Right renal cortex interstitium (tissue), 3 donors: ENCODE data around the gene PPM1D. TPM values are rescaled to one million over a fixed set of nuclear protein-coding genes. Genes with fewer than 3 reads are reported as not detected.
A peak's percentile ranks its signal among the peaks of the same experiment; 100 is the strongest.
"Not testable (repeated sequence)": the region's sequence is repeated elsewhere in the genome, so short reads cannot be mapped to it uniquely, and the experiment has no call there.

Source experiments
- DNase-seq, 3 donors: peaks; one replicate each; pipeline ENCODE4 v3.0.0-alpha.2; 2013; ENCODE audit warnings: low read depth in 3 of 3, low spot score in 2 of 3
- polyA plus RNA-seq, 3 donors: library from polyadenylated mRNA; unstranded; fragments of 120-200 nt; gene quantifications; one replicate each; pipeline ENCODE4 v1.2.1, GENCODE V29; 2013; ENCODE audit not compliant: insufficient read length in 3 of 3

Gene PPM1D
- polyA plus RNA-seq, 3 donors: 25.2 to 26.0 (median 25.3) TPM

GRCh38 chr17:60593441-60594036 is 6.5 kb upstream of the PPM1D start:
- DNase-seq: not testable (repeated sequence)

GRCh38 chr17:60594170-60594569 is 5.8 kb upstream of the PPM1D start:
- not testable (repeated sequence) for DNase-seq

GRCh38 chr17:60594734-60595133 is 5.3 kb upstream of the PPM1D start:
- DNase-seq: no peak

- DNase-seq: no peak
These were observed 2.7 kb upstream of the PPM1D start for GRCh38 chr17:60597297-60597696.

GRCh38 chr17:60598001-60598736 is 1.8 kb upstream of the PPM1D start:
- no peak for DNase-seq

- no peak for DNase-seq
These were observed 773 bp upstream of the PPM1D start for GRCh38 chr17:60599220-60599619.

GRCh38 chr17:60600490-60601446 is 775 bp downstream of the PPM1D start:
- DNase-seq: peak; percentile 74 to 81 (median 75)

GRCh38 chr17:60601447-60602384 is 1.7 kb downstream of the PPM1D start:
- DNase-seq: peak; percentile 69 to 77 (median 71)

- DNase-seq: no peak
These were observed 2.4 kb downstream of the PPM1D start for GRCh38 chr17:60602385-60602742.

- DNase-seq: no peak
These were observed 2.9 kb downstream of the PPM1D start for GRCh38 chr17:60602871-60603270.

- DNase-seq: not testable (repeated sequence)
These were observed 3.5 kb downstream of the PPM1D start for GRCh38 chr17:60603477-60603876.

GRCh38 chr17:60604686-60605334 is 4.8 kb downstream of the PPM1D start:
- no peak for DNase-seq

- DNase-seq: no peak
These were observed 6.0 kb downstream of the PPM1D start for GRCh38 chr17:60606036-60606435.

GRCh38 chr17:60610473-60610872 is 10.5 kb downstream of the PPM1D start:
- DNase-seq: no peak

- not testable (repeated sequence) for DNase-seq
These were observed 11.3 kb downstream of the PPM1D start for GRCh38 chr17:60611321-60611720.

- DNase-seq: no peak
These were observed 13.3 kb downstream of the PPM1D start for GRCh38 chr17:60613325-60613724.

GRCh38 chr17:60613796-60614195 is 13.8 kb downstream of the PPM1D start:
- DNase-seq: not testable (repeated sequence)

- DNase-seq: not testable (repeated sequence)
These were observed 14.3 kb downstream of the PPM1D start for GRCh38 chr17:60614247-60614646.

- no peak for DNase-seq
These were observed 15.1 kb downstream of the PPM1D start for GRCh38 chr17:60615108-60615507.

GRCh38 chr17:60615840-60616239 is 15.8 kb downstream of the PPM1D start:
- DNase-seq: no peak
